Naive thymus-derived CD4-positive, alpha-beta T cell (primary cell): Measurements from ENCODE around the gene SNRNP25. TPM values are rescaled to one million over a fixed set of nuclear protein-coding genes. Genes with fewer than 3 reads are reported as not detected.
A peak's percentile ranks its signal among the peaks of the same experiment; 100 is the strongest.

Source experiments
- ATAC-seq: fragments of 150-1000 bp; cut with Tn5 transposase; 2 replicates; pipeline ENCODE4 v1.10.0; 2021; ENCODE audit warnings: mild to moderate bottlenecking, moderate library complexity
- CTCF ChIA-PET: fragments of 350-600 bp; sonication (Branson Sonifier 250); formaldehyde crosslinking; loops from one replicate; lab custom pipeline; 2021; ENCODE audit warnings: antibody characterized with exemption; lab: Charles Lee
- POLR2A ChIA-PET: fragments of 350-600 bp; sonication (Branson Sonifier 250); formaldehyde crosslinking; loops from one replicate; lab custom pipeline; 2021; ENCODE audit warnings: antibody characterized with exemption, inconsistent platforms; lab: Charles Lee
- DNase-seq, 9 donors: peaks; one replicate each; pipeline versions ENCODE4 v3.0.0 to v3.0.0-alpha.2; 2020 to 2022; ENCODE audit warnings: mixed read lengths in 1 of 9
- H3K27ac ChIP-seq: one replicate; pipeline ENCODE4 v1.7.0; 2013; ENCODE audit warnings: mild to moderate bottlenecking, low read depth, low read length, moderate library complexity
- H3K27me3 ChIP-seq, 2 donors: one replicate each; pipeline ENCODE4 v1.7.0; 2013; ENCODE audit warnings: low read length in 2 of 2, mild to moderate bottlenecking in 2 of 2, moderate library complexity in 2 of 2; ENCODE audit not compliant: control insufficient read depth in 2 of 2, insufficient read depth in 2 of 2
- H3K36me3 ChIP-seq, 3 experiments: 1 replicate in 2 of 3; 2 replicates in 1 of 3; pipeline ENCODE4 v1.7.0; 2013; ENCODE audit warnings: low read length in 3 of 3, mild to moderate bottlenecking in 3 of 3, moderate library complexity in 1 of 3; ENCODE audit not compliant: insufficient read depth in 3 of 3, control insufficient read depth in 2 of 3
- H3K4me1 ChIP-seq, 2 donors: one replicate each; pipeline ENCODE4 v1.7.0; 2013; ENCODE audit warnings: low read length in 2 of 2, mild to moderate bottlenecking in 2 of 2, moderate library complexity in 1 of 2; ENCODE audit not compliant: control insufficient read depth in 2 of 2, insufficient read depth in 2 of 2
- H3K4me3 ChIP-seq: 2 replicates; pipeline ENCODE4 v1.7.0; 2013; ENCODE audit warnings: mild to moderate bottlenecking, low read length
- H3K9me3 ChIP-seq, 3 experiments: 1 replicate in 2 of 3; 2 replicates in 1 of 3; pipeline ENCODE4 v1.7.0; 2013; ENCODE audit warnings: low read length in 3 of 3; ENCODE audit not compliant: control insufficient read depth in 2 of 3
- H3K27ac Mint-ChIP-seq, 9 donors: one replicate each; pipeline ENCODE4 v1.8.0; 2020 to 2022; ENCODE audit warnings: mixed read lengths in 9 of 9, mild to moderate bottlenecking in 8 of 9, moderate library complexity in 5 of 9, inconsistent platforms in 2 of 9
- H3K27me3 Mint-ChIP-seq, 5 donors: one replicate each; pipeline ENCODE4 v1.8.0; 2021 to 2022; ENCODE audit warnings: mixed read lengths in 5 of 5, mild to moderate bottlenecking in 1 of 5
- H3K36me3 Mint-ChIP-seq, 5 donors: one replicate each; pipeline ENCODE4 v1.8.0; 2020 to 2022; ENCODE audit warnings: mixed read lengths in 5 of 5, mild to moderate bottlenecking in 3 of 5, inconsistent platforms in 1 of 5
- H3K4me1 Mint-ChIP-seq, 7 donors: one replicate each; pipeline ENCODE4 v1.8.0; 2020 to 2022; ENCODE audit warnings: mixed read lengths in 7 of 7, mild to moderate bottlenecking in 3 of 7, inconsistent platforms in 1 of 7
- H3K4me3 Mint-ChIP-seq, 10 donors: one replicate each; pipeline ENCODE4 v1.8.0; 2020 to 2022; ENCODE audit warnings: mild to moderate bottlenecking in 10 of 10, mixed read lengths in 10 of 10, moderate library complexity in 6 of 10, inconsistent platforms in 2 of 10
- H3K9me3 Mint-ChIP-seq, 11 donors: one replicate each; pipeline ENCODE4 v1.8.0; 2020 to 2022; ENCODE audit warnings: mixed read lengths in 11 of 11, mild to moderate bottlenecking in 4 of 11, inconsistent platforms in 1 of 11, moderate library complexity in 1 of 11
- intact Hi-C, 2 donors: fragments of 100-400 bp; cut with micrococcal nuclease; formaldehyde crosslinking; loops; one replicate each; pipeline ENCODE4 v1.15.1; 2023
- polyA plus RNA-seq, 2 donors: library from polyadenylated mRNA; unstranded; fragments of 300-500 nt; fragmentation: Illumina TruSeq; gene quantifications; one replicate each; pipeline ENCODE4 v1.2.3, GENCODE V29; 2021
- total RNA-seq, 6 experiments: library from RNA in 5 of 6; stranded (reverse) in 5 of 6; gene quantifications; 1 replicate in 5 of 6; 2 replicates in 1 of 6; pipeline ENCODE4 v1.2.3 and lab custom pipeline; 2021 to 2026

SNRNP25 gene
- total and polyA plus RNA-seq, 7 experiments from 2014 or later = 9.8 to 57.4 (median 12.3) TPM

GRCh38 chr16:50769-51591 lies 2.6 kb upstream of the SNRNP25 start:
- peaks cover 0 to 29% (median 5%) of the 10 kb centered on the region in 3 experiments for H3K36me3 ChIP-seq
- peak overlapping the region; percentile 36 to 100 (median 66) for H3K4me3 Mint-ChIP-seq
- no peak overlapping the region for H3K4me3 ChIP-seq
- peaks cover 9 to 11% of the 10 kb centered on the region in 2 donors for H3K4me1 ChIP-seq
- H3K27ac Mint-ChIP-seq = peak overlapping the region in 6 of 9 donors; percentile 14 to 46 (median 32)
- no peaks in the 10 kb centered on the region for H3K9me3 ChIP-seq
- no peak overlapping the region for H3K27ac ChIP-seq
- ChIA-PET CTCF (no interaction called here), POLR2A (interaction anchor here (1.4 kb wide), 1 partner anchor 9 kb away, joined by 3 read pairs; no protein-coding TSS in a partner anchor)
- ATAC-seq (no peak), DNase-seq (no peak)
- H3K36me3 Mint-ChIP-seq = peaks cover 0 to 24% (median 12%) of the 10 kb centered on the region in 5 donors
- intact Hi-C loops = no loop called here
- H3K9me3 Mint-ChIP-seq = no peaks in the 10 kb centered on the region
- H3K27me3 Mint-ChIP-seq = no peaks in the 10 kb centered on the region
- H3K4me1 Mint-ChIP-seq = peaks cover 23 to 48% (median 36%) of the 10 kb centered on the region in 7 donors
- no peaks in the 10 kb centered on the region for H3K27me3 ChIP-seq

GRCh38 chr16:54237-54581 lies 581 bp downstream of the SNRNP25 start:
- ChIA-PET CTCF (interaction anchor here (0.6 kb wide), 1 partner anchor 46 kb away, joined by 3 read pairs; no protein-coding TSS in a partner anchor), POLR2A (interaction anchor here (0.6 to 1.1 kb wide), 2 partner anchors 43 to 830 kb away, joined by 3 read pairs; no protein-coding TSS in a partner anchor)
- Histone ChIP-seq H3K4me1 (peaks cover 9 to 11% of the 10 kb centered on the region in 2 donors), H3K9me3 (no peaks in the 10 kb centered on the region), H3K4me3 (peak overlapping the region; percentile 96), H3K36me3 (peaks cover 0 to 28% (median 5%) of the 10 kb centered on the region in 3 experiments), H3K27ac (peak overlapping the region; percentile 73), H3K27me3 (no peaks in the 10 kb centered on the region)
- no peaks in the 10 kb centered on the region for H3K9me3 Mint-ChIP-seq
- H3K27me3 Mint-ChIP-seq = no peaks in the 10 kb centered on the region
- peaks cover 20 to 45% (median 36%) of the 10 kb centered on the region in 7 donors for H3K4me1 Mint-ChIP-seq
- DNase-seq = no peak
- peak overlapping the region; percentile 89 to 100 (median 98) for H3K4me3 Mint-ChIP-seq
- H3K36me3 Mint-ChIP-seq = peaks cover 4 to 13% (median 6%) of the 10 kb centered on the region in 5 donors
- peak overlapping the region in 7 of 9 donors; percentile 43 to 93 (median 66) for H3K27ac Mint-ChIP-seq
- intact Hi-C loops = no loop called here
- no peak for ATAC-seq

- DNase-seq = no peak
- Mint-ChIP-seq H3K4me1 (peaks cover 15 to 38% (median 31%) of the 10 kb centered on the region in 7 donors), H3K27ac (peak overlapping the region in 1 of 9 donors; percentile 3), H3K9me3 (no peaks in the 10 kb centered on the region), H3K36me3 (peaks cover 0 to 11% (median 5%) of the 10 kb centered on the region in 5 donors), H3K27me3 (no peaks in the 10 kb centered on the region), H3K4me3 (peak overlapping the region in 7 of 10 donors; percentile 40 to 100 (median 45))
- Histone ChIP-seq H3K27ac (no peak overlapping the region), H3K27me3 (no peaks in the 10 kb centered on the region), H3K4me1 (peaks cover 9 to 11% of the 10 kb centered on the region in 2 donors), H3K36me3 (peaks cover 0 to 22% (median 2%) of the 10 kb centered on the region in 3 experiments), H3K9me3 (no peaks in the 10 kb centered on the region), H3K4me3 (no peak overlapping the region)
- ATAC-seq = no peak
- POLR2A ChIA-PET = no interaction called here
- CTCF ChIA-PET = interaction anchor here (1.5 kb wide), 1 partner anchor 41 kb away, joined by 3 read pairs; no protein-coding TSS in a partner anchor
- intact Hi-C loops = no loop called here
These were observed 2.0 kb downstream of the SNRNP25 start for GRCh38 chr16:55571-56136.

- Mint-ChIP-seq H3K27me3 (no peaks in the 10 kb centered on the region), H3K9me3 (no peaks in the 10 kb centered on the region), H3K4me1 (peaks cover 8 to 31% (median 23%) of the 10 kb centered on the region in 7 donors), H3K4me3 (peak overlapping the region in 5 of 10 donors; percentile 40 to 82 (median 42)), H3K36me3 (peaks cover 0 to 5% (median 2%) of the 10 kb centered on the region in 5 donors), H3K27ac (peak overlapping the region in 1 of 9 donors; percentile 3)
- peaks cover 0 to 16% (median 0%) of the 10 kb centered on the region in 3 experiments for H3K36me3 ChIP-seq
- ChIA-PET CTCF (interaction anchor here (1.1 to 1.5 kb wide), 2 partner anchors 9 to 40 kb away, joined by 3 read pairs; no protein-coding TSS in a partner anchor), POLR2A (no interaction called here)
- peaks cover 2 to 11% of the 10 kb centered on the region in 2 donors for H3K4me1 ChIP-seq
- H3K9me3 ChIP-seq = no peaks in the 10 kb centered on the region
- no peaks in the 10 kb centered on the region for H3K27me3 ChIP-seq
- no peak for ATAC-seq
- intact Hi-C loops = no loop called here
- DNase-seq = no peak
- H3K27ac ChIP-seq = no peak overlapping the region
- H3K4me3 ChIP-seq = no peak overlapping the region
These were observed 2.8 kb downstream of the SNRNP25 start for GRCh38 chr16:56231-56927.

- intact Hi-C loops = no loop called here
- Histone ChIP-seq H3K36me3 (peaks cover 0 to 16% (median 0%) of the 10 kb centered on the region in 3 experiments), H3K4me1 (peaks cover 0 to 4% of the 10 kb centered on the region in 2 donors), H3K9me3 (no peaks in the 10 kb centered on the region), H3K27ac (no peak overlapping the region), H3K27me3 (no peaks in the 10 kb centered on the region), H3K4me3 (no peak overlapping the region)
- DNase-seq (no peak), ATAC-seq (no peak)
- peaks cover 0 to 4% (median 0%) of the 10 kb centered on the region in 5 donors for H3K36me3 Mint-ChIP-seq
- H3K9me3 Mint-ChIP-seq = no peaks in the 10 kb centered on the region
- H3K27me3 Mint-ChIP-seq = no peaks in the 10 kb centered on the region
- POLR2A ChIA-PET = no interaction called here
- H3K27ac Mint-ChIP-seq = no peak overlapping the region
- H3K4me1 Mint-ChIP-seq = peaks cover 5 to 22% (median 14%) of the 10 kb centered on the region in 7 donors
- CTCF ChIA-PET = no interaction called here
- H3K4me3 Mint-ChIP-seq = no peak overlapping the region
These were observed 4.1 kb downstream of the SNRNP25 start for GRCh38 chr16:57711-58110.
